Psoas muscle (tissue), 8 donors: ENCODE results near the gene HNRNPA1. TPM values are rescaled to one million over a fixed set of nuclear protein-coding genes. Genes with fewer than 3 reads are reported as not detected.
A peak's percentile ranks its signal among the peaks of the same experiment; 100 is the strongest.

ENCODE experiments used
- ATAC-seq, 4 donors: fragments of 200-7000 bp; cut with Tn5 transposase; one replicate each; pipeline ENCODE4 v1.9.1; 2020; ENCODE audit warnings: moderate library complexity in 3 of 4, mild to moderate bottlenecking in 2 of 4
- DNase-seq, 2 donors: peaks; one replicate each; pipeline ENCODE4 v3.0.0-alpha.2; 2020
- H3K27ac ChIP-seq: fragments of 200-600 bp; one replicate; pipeline ENCODE4 v1.8.0; 2022
- H3K27me3 ChIP-seq, 3 donors: fragments of 200-600 bp in 1 of 3; one replicate each; pipeline versions ENCODE4 v1.6.1 to v1.8.0; 2013 to 2022; ENCODE audit warnings: low read length in 2 of 3, mild to moderate bottlenecking in 2 of 3, moderate library complexity in 1 of 3; ENCODE audit not compliant: insufficient read depth in 3 of 3
- H3K36me3 ChIP-seq, 2 donors: fragments of 200-600 bp in 1 of 2; one replicate each; pipeline versions ENCODE4 v1.6.1 to v1.8.0; 2013 to 2022; ENCODE audit warnings: low read depth in 1 of 2, mild to moderate bottlenecking in 1 of 2, moderate library complexity in 1 of 2; ENCODE audit not compliant: insufficient read depth in 1 of 2
- H3K4me1 ChIP-seq: fragments of 200-600 bp; one replicate; pipeline ENCODE4 v1.8.0; 2022
- H3K4me3 ChIP-seq: fragments of 200-600 bp; one replicate; pipeline ENCODE4 v1.8.0; 2022; ENCODE audit warnings: mild to moderate bottlenecking
- H3K9me3 ChIP-seq: fragments of 200-600 bp; one replicate; pipeline ENCODE4 v1.8.0; 2022
- WGBS, 3 donors: extraction: QIAGEN DNeasy Blood & Tissue Kit; methylation state at CpG; one replicate each; pipeline versions ENCODE4 v1.1.6 to v1.1.7; 2013; 5-methylcytosine and 5-hydroxymethylcytosine counted together
- intact Hi-C, 2 donors: fragments of 100-400 bp; cut with DNase I; formaldehyde crosslinking; loops; one replicate each; pipeline versions ENCODE4 v1.11.0 to v1.14.2; 2022
- polyA plus RNA-seq, 3 donors: library from polyadenylated mRNA; stranded (reverse); fragments of 200-250 nt; gene quantifications; one replicate each; pipeline ENCODE4 v1.2.3, GENCODE V29; 2013
- total RNA-seq, 4 donors: library from RNA; stranded (reverse); fragmentation: NEBNext Ultra II Directional in 2 of 4; extraction: Animal tissue kit (Norgen Biotek cat#: 25700) in 2 of 4; gene quantifications; one replicate each; pipeline versions ENCODE4 v1.2.1 to v1.2.4, GENCODE V29; 2021 to 2023
- TF ChIP-seq, protein P1 (sequence below): fragments of 200-600 bp; IDR thresholded peaks from one replicate; pipeline ENCODE4 v1.8.0; 2022; ENCODE audit warnings: antibody characterized with exemption
- donor health status: healthy with polysubstance abuse.
- donor health status: DM: no; HTN: no; CAD: no; lungs with moderate emphysema.
- donor health status: Bipolar disorder and iron deficiency.
- donor health status: healthy.
- donor health status: DM: yes; HTN: yes; CAD: no.
- donor health status: DM: no; HTN: no; CAD: no.
- donor health status: DM: no; HTN: no; CAD: no.
- donor health status: DM: yes; HTN: yes; CAD: no.

The HNRNPA1 gene
- total and polyA plus RNA-seq, 7 donors, result 282 to 826 (median 453) TPM

DNA sequence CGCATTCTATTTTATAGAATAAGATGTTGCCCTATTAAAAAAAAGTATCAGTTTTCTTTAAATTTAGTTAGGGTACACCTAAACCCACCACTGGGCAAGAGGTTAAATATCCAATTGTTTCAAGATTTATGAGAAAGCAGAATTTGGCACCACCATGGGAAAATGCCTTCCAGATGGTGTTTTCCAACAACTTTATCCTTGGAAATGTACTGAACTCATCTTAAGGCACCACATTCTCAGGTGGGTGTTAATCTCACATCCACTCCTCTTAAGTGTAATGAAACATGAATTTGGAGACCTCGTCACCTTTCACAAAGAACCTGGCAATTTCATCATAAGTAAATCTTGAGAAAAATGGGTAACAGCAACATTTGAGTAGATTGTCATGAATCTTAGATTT is 13.7 kb upstream of the HNRNPA1 start:
- no peak overlapping the region for H3K27ac ChIP-seq
- no peaks in the 10 kb centered on the region for H3K27me3 ChIP-seq
- H3K9me3 ChIP-seq, result no peaks in the 10 kb centered on the region
- no peak overlapping the region for H3K4me3 ChIP-seq
- DNase-seq, result no peak
- peaks cover 6% of the 10 kb centered on the region for H3K4me1 ChIP-seq
- no peak for ATAC-seq
- no peaks in the 10 kb centered on the region for H3K36me3 ChIP-seq
- WGBS, 3 donors, result 91 to 98% (median 96%) methylated on average over 2 of the region's 2 CpGs
- intact Hi-C loops, result no loop called here
- TF ChIP-seq, protein P1, sequence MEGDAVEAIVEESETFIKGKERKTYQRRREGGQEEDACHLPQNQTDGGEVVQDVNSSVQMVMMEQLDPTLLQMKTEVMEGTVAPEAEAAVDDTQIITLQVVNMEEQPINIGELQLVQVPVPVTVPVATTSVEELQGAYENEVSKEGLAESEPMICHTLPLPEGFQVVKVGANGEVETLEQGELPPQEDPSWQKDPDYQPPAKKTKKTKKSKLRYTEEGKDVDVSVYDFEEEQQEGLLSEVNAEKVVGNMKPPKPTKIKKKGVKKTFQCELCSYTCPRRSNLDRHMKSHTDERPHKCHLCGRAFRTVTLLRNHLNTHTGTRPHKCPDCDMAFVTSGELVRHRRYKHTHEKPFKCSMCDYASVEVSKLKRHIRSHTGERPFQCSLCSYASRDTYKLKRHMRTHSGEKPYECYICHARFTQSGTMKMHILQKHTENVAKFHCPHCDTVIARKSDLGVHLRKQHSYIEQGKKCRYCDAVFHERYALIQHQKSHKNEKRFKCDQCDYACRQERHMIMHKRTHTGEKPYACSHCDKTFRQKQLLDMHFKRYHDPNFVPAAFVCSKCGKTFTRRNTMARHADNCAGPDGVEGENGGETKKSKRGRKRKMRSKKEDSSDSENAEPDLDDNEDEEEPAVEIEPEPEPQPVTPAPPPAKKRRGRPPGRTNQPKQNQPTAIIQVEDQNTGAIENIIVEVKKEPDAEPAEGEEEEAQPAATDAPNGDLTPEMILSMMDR, result no peak

DNA sequence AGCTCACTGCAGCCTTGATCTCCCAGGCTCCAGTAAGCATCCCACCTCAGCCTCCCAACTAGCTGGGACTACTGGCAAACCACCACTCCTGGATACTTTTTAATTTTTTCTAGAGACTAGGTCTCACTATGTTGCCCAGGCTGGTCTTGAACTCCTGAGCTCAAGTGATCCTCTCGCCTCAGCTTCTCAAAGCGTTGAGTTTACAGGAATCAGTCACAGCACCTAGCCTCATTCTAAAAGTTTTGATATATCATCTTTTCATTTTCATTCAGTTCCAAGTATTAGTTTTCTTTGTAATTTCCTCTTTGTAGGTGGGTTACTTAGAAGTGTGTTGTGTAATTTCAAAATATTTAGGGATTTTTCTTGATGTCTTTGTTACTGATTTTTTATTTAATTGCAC is 10.2 kb upstream of the HNRNPA1 start:
- WGBS, 3 donors, result 92 to 100% (median 95%) methylated on average over 2 of the region's 2 CpGs
- no peak overlapping the region for H3K27ac ChIP-seq
- intact Hi-C loops, result loop anchor here in 1 of 2 donors (5.0 kb wide), 1 partner anchor 48 kb away; no protein-coding TSS in a partner anchor
- no peaks in the 10 kb centered on the region for H3K27me3 ChIP-seq
- peaks cover 17% of the 10 kb centered on the region for H3K4me1 ChIP-seq
- TF ChIP-seq, protein P1, result no peak
- H3K9me3 ChIP-seq, result no peaks in the 10 kb centered on the region
- DNase-seq (no peak), ATAC-seq (no peak)
- no peak overlapping the region for H3K4me3 ChIP-seq
- no peaks in the 10 kb centered on the region for H3K36me3 ChIP-seq

GRCh38 chr12:54272214-54272613 is 8.3 kb upstream of the HNRNPA1 start:
- Histone ChIP-seq H3K36me3 (no peaks in the 10 kb centered on the region), H3K4me1 (peaks cover 18% of the 10 kb centered on the region), H3K4me3 (no peak overlapping the region), H3K27me3 (no peaks in the 10 kb centered on the region), H3K9me3 (no peaks in the 10 kb centered on the region), H3K27ac (no peak overlapping the region)
- no peak for ATAC-seq
- no peak for DNase-seq
- TF ChIP-seq, protein P1, result no peak
- WGBS, 3 donors, result 66 to 83% (median 71%) methylated on average over 1 of the region's 1 CpG
- intact Hi-C loops, result loop anchor here in 1 of 2 donors (5.0 kb wide), 1 partner anchor 50 kb away; no protein-coding TSS in a partner anchor

DNA sequence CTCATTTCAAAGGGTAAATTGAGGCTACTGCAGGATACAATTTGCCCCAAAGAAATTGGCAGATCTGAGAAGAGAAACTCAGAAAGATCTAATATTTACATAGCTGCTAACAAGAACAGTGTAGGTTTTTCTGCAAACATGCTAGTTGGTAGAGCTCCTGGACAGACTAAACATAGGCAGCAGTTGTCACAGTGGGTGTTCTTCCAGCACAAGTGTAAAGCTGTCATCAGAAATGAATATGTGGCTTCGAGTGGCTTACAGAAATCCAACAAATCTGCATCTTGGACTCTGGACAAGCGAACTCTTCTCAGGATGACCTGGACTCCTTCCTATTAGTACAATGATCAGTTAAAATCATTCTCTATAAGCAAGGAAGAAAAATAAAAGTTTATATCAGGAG is 6.5 kb upstream of the HNRNPA1 start:
- peaks cover 35% of the 10 kb centered on the region for H3K4me1 ChIP-seq
- peak overlapping the region; percentile 39 for H3K27ac ChIP-seq
- peak; percentile 77 to 88 (median 79) for ATAC-seq
- no peak overlapping the region for H3K4me3 ChIP-seq
- intact Hi-C loops, result loop anchor here in 1 of 2 donors (5.0 kb wide), 1 partner anchor 52 kb away; no protein-coding TSS in a partner anchor
- 21 to 36% (median 25%) methylated on average over 2 of the region's 2 CpGs for WGBS, 3 donors
- no peaks in the 10 kb centered on the region for H3K9me3 ChIP-seq
- DNase-seq, result no peak
- no peaks in the 10 kb centered on the region for H3K27me3 ChIP-seq
- TF ChIP-seq, protein P1, result no peak
- no peaks in the 10 kb centered on the region for H3K36me3 ChIP-seq

DNA sequence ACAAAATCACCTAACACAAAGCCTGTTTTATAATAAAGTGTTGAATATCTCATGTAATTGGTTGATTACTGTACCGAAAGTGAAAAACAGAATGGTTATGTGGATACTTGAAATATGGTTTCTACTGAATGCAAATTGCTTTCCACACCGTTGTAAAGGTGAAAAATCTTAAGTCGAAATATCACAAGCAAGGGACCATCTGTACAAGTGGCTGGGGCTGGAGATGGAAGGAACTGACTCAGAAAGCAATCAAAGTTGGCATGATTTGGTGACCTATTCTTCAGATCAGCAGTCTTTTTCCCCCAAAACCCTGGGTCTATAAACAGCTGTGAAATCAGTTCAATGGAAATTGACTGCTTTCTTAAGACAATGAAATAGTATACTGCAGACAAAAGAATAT is 4.2 kb upstream of the HNRNPA1 start:
- Histone ChIP-seq H3K36me3 (peaks cover 0 to 2% of the 10 kb centered on the region in 2 donors), H3K9me3 (no peaks in the 10 kb centered on the region), H3K4me1 (peaks cover 35% of the 10 kb centered on the region), H3K27me3 (no peaks in the 10 kb centered on the region), H3K4me3 (no peak overlapping the region), H3K27ac (no peak overlapping the region)
- TF ChIP-seq, protein P1, result no peak
- WGBS, 3 donors, result 91 to 93% (median 92%) methylated on average over 3 of the region's 3 CpGs
- ATAC-seq (no peak), DNase-seq (no peak)
- intact Hi-C loops, result loop anchor here in 1 of 2 donors (5.0 kb wide), 1 partner anchor 274 kb away; the partner anchor contains the start of gene HOXC9
